GM12865 (cell line): Measurements from ENCODE around the gene TACR2.

Experiments used
- DNase-seq: peaks from one replicate; pipeline ENCODE4 v3.0.0; 2010; ENCODE audit warnings: low read depth
- H3K4me3 ChIP-seq: 2 replicates; pipeline ENCODE4 v1.5.1; 2011; ENCODE audit warnings: mild to moderate bottlenecking, low read depth, low read length, control low read depth
- CTCF ChIP-seq: IDR thresholded peaks from 2 replicates; pipeline ENCODE4 v1.5.1; 2011; ENCODE audit warnings: low read length, control low read depth, low read depth, inconsistent platforms; ENCODE audit not compliant: insufficient read depth; ENCODE audit errors: missing control alignments

TACR2 gene

GRCh38 chr10:69407621-69408301 is 9.0 kb downstream of the TACR2 start:
- DNase-seq: peak; percentile 49
- no peak overlapping the region for H3K4me3 ChIP-seq
- TF ChIP-seq CTCF: peak; percentile 27

GRCh38 chr10:69406816-69407580 is 9.7 kb downstream of the TACR2 start:
- DNase-seq: no peak
- TF ChIP-seq CTCF: no peak
- no peak overlapping the region for H3K4me3 ChIP-seq

GRCh38 chr10:69406302-69406811 is 10.4 kb downstream of the TACR2 start:
- DNase-seq: no peak
- H3K4me3 ChIP-seq: no peak overlapping the region
- TF ChIP-seq CTCF: no peak

GRCh38 chr10:69405221-69405620 is 11.5 kb downstream of the TACR2 start:
- TF ChIP-seq CTCF: no peak
- no peak for DNase-seq
- no peak overlapping the region for H3K4me3 ChIP-seq

- TF ChIP-seq CTCF: no peak
- H3K4me3 ChIP-seq: no peak overlapping the region
- DNase-seq: no peak
These were observed 11.9 kb downstream of the TACR2 start for GRCh38 chr10:69404786-69405185.

GRCh38 chr10:69403519-69403918 is 13.2 kb downstream of the TACR2 start:
- TF ChIP-seq CTCF: no peak
- no peak for DNase-seq
- H3K4me3 ChIP-seq: no peak overlapping the region
